ENCODE data around the gene ZNF14. TPM values are rescaled to one million over a fixed set of nuclear protein-coding genes. Genes with fewer than 3 reads are reported as not detected.

The ZNF14 gene
- total and polyA plus RNA-seq, 2 of the 13 experiments (the other 11 are each of a cell fraction or from before 2014, with no cell fraction given), result 1.9 to 6.2 TPM

DNA sequence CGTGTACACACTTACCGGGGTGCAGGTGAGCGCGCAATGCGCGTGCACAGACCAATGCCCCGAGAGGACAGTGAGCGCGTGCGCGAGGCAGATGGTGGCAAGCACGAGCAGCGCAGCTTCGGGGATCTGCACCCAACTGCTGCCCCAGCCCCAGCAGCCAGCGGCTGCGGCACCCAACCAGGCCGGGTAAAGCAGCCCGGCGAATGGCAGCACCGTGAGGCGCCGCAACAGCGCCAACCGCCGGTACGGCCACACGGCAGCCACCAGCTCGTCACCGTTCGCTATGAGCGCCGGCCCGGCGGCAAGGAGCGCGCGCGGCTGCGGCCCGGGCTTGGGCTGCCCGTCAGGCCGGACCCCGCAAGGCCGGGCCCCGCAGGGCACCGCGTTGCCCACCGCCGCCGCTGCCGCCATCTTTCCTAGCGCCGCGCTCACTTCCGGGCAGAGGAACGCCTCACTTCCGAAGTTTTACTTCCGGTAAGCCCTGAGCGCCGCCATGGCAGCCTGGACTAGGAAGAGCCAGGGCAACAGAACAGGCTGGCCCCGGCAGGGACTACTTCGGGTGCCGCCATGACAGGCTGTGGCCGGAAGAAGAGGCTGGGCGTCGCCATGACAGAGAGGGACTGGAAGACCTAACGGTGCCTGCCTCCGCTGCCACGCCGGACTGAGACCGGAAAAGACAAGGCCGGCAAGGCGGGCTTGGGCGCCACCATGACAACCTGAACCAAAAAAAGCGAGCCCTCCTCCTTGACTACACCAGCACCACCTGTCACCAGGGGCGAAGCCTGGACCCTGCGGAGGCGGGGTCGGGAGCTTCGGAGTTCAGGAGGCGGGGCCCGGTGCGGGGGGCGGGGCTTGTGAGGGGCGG, 69.4 kb downstream of the ZNF14 start, which contains the start of gene ATP13A1 (continued):
- TF ChIP-seq KDM4B (CRISPR knock-in tag; IDR thresholded peaks at IDR 0.05), result 0 out of 2 replicates have a peak, but pooled peaks have one; percentile 21
- TF ChIP-seq TRIM24 (CRISPR knock-in tag; IDR thresholded peaks at IDR 0.05), result no peak
- TF ChIP-seq SIN3B (IDR thresholded peaks at IDR 0.05; ENCODE audit: low read length), result peak; percentile 68; the same call in 1 of the 2 replicates
- TF ChIP-seq NFKB2 (CRISPR knock-in tag; IDR thresholded peaks at IDR 0.05; ENCODE audit: borderline replicate concordance), result no peak
- peak; percentile 83 for TF ChIP-seq TAF1 (CRISPR knock-in tag; IDR thresholded peaks at IDR 0.05)
- no peak for TF ChIP-seq RBAK (CRISPR knock-in tag; IDR thresholded peaks at IDR 0.05)
- TF ChIP-seq SIN3A (IDR thresholded peaks at IDR 0.05; ENCODE audit: borderline replicate concordance, low read depth, low read length), result 0 out of 2 replicates have a peak, but pooled peaks have one; percentile 46
- TF ChIP-seq IRF1 (CRISPR knock-in tag; IDR thresholded peaks at IDR 0.05; ENCODE audit: low read depth), result no peak
- TF ChIP-seq, protein P1, sequence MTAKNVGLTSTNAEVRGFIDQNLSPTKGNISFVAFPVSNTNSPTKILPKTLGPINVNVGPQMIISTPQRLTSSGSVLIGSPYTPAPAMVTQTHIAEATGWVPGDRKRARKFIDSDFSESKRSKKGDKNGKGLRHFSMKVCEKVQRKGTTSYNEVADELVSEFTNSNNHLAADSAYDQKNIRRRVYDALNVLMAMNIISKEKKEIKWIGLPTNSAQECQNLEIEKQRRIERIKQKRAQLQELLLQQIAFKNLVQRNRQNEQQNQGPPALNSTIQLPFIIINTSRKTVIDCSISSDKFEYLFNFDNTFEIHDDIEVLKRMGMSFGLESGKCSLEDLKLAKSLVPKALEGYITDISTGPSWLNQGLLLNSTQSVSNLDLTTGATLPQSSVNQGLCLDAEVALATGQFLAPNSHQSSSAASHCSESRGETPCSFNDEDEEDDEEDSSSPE (CRISPR knock-in tag; IDR thresholded peaks at IDR 0.05), result 0 out of 2 replicates have a peak, but pooled peaks have one; percentile 33
- no peak for TF ChIP-seq ZNF512 (CRISPR knock-in tag; IDR thresholded peaks at IDR 0.05)
- TF ChIP-seq POLR2G (IDR thresholded peaks at IDR 0.05; ENCODE audit: low read depth, low read length), result peak; percentile 87
- TF ChIP-seq, protein P2, sequence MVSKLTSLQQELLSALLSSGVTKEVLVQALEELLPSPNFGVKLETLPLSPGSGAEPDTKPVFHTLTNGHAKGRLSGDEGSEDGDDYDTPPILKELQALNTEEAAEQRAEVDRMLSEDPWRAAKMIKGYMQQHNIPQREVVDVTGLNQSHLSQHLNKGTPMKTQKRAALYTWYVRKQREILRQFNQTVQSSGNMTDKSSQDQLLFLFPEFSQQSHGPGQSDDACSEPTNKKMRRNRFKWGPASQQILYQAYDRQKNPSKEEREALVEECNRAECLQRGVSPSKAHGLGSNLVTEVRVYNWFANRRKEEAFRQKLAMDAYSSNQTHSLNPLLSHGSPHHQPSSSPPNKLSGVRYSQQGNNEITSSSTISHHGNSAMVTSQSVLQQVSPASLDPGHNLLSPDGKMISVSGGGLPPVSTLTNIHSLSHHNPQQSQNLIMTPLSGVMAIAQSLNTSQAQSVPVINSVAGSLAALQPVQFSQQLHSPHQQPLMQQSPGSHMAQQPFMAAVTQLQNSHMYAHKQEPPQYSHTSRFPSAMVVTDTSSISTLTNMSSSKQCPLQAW (CRISPR knock-in tag; IDR thresholded peaks at IDR 0.05), result peak; percentile 80; the same call in 1 of the 2 replicates
- TF ChIP-seq PAX8 (CRISPR knock-in tag; IDR thresholded peaks at IDR 0.05; ENCODE audit: borderline replicate concordance), result no peak
- peak; percentile 58; the same call in 1 of the 3 replicates for TF ChIP-seq MXI1 (IDR thresholded peaks at IDR 0.05; ENCODE audit: borderline replicate concordance, low read depth, low read length)
- peak; percentile 90; the same call in 1 of the 2 replicates for TF ChIP-seq CCDC6 (CRISPR knock-in tag; IDR thresholded peaks at IDR 0.05)
- TF ChIP-seq, protein P3, sequence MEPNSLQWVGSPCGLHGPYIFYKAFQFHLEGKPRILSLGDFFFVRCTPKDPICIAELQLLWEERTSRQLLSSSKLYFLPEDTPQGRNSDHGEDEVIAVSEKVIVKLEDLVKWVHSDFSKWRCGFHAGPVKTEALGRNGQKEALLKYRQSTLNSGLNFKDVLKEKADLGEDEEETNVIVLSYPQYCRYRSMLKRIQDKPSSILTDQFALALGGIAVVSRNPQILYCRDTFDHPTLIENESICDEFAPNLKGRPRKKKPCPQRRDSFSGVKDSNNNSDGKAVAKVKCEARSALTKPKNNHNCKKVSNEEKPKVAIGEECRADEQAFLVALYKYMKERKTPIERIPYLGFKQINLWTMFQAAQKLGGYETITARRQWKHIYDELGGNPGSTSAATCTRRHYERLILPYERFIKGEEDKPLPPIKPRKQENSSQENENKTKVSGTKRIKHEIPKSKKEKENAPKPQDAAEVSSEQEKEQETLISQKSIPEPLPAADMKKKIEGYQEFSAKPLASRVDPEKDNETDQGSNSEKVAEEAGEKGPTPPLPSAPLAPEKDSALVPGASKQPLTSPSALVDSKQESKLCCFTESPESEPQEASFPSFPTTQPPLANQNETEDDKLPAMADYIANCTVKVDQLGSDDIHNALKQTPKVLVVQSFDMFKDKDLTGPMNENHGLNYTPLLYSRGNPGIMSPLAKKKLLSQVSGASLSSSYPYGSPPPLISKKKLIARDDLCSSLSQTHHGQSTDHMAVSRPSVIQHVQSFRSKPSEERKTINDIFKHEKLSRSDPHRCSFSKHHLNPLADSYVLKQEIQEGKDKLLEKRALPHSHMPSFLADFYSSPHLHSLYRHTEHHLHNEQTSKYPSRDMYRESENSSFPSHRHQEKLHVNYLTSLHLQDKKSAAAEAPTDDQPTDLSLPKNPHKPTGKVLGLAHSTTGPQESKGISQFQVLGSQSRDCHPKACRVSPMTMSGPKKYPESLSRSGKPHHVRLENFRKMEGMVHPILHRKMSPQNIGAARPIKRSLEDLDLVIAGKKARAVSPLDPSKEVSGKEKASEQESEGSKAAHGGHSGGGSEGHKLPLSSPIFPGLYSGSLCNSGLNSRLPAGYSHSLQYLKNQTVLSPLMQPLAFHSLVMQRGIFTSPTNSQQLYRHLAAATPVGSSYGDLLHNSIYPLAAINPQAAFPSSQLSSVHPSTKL (CRISPR knock-in tag; IDR thresholded peaks at IDR 0.05), result no peak; the same call in 1 of the 2 replicates
- peak; percentile 60; the same call in 1 of the 2 replicates for TF ChIP-seq HNRNPL (IDR thresholded peaks at IDR 0.05; ENCODE audit: low read depth, low read length)
- TF ChIP-seq PBX2 (CRISPR knock-in tag; IDR thresholded peaks at IDR 0.05), result no peak
